Astrocyte (in vitro differentiated cells and primary cell): ENCODE data around the gene HYCC1.

ENCODE experiments used
- CTCF ChIP-seq: IDR thresholded peaks from 2 replicates; pipeline ENCODE4 v1.5.1; 2011; ENCODE audit warnings: low read depth, mild to moderate bottlenecking, inconsistent platforms, low read length, moderate library complexity; ENCODE audit not compliant: insufficient read depth
- EZH2 ChIP-seq: IDR thresholded peaks from 2 replicates; pipeline ENCODE4 v1.6.1; 2012; ENCODE audit warnings: mild to moderate bottlenecking, low read length, inconsistent platforms; ENCODE audit not compliant: insufficient read depth

GRCh38 chr7:23022258-23022769 lies 8.4 kb upstream of the HYCC1 start:
- TF ChIP-seq CTCF (no peak), EZH2 (no peak)
